Measurements from ENCODE around the gene MPPE1. TPM values are rescaled to one million over a fixed set of nuclear protein-coding genes. Genes with fewer than 3 reads are reported as not detected.
A peak's percentile ranks its signal among the peaks of the same experiment; 100 is the strongest.
"Not testable (repeated sequence)": the region's sequence is repeated elsewhere in the genome, so short reads cannot be mapped to it uniquely, and the experiment has no call there.

MPPE1 gene
- total RNA-seq, 1 donor from 2014 or later = 27.2 TPM

DNA sequence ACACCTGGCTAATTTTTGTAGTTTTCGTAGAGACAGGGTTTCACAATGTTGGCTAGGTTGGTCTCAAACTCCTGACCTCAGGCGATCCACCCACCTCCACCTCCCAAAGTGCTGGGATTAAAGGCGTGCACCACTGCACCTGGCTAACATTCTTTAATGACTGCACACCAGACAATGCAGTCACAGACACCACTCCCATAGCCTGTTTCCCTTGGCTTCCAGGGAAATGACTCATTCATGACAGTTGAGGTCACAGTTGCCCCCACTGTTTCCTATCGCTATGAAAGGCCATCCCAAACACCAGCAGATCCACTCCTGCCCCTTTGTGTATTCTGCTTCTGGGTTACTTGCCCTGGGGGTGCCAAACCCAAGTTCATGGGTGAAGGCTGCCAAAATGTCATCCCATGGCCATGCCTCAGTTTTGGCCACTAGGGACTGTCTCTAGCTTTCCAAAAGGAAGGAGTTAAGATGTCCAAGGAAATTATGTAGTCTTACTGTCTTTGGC lies 48.2 kb downstream of the MPPE1 start:
- DNase-seq (ENCODE audit: low spot score) (no peak), ATAC-seq (no peak)

DNA sequence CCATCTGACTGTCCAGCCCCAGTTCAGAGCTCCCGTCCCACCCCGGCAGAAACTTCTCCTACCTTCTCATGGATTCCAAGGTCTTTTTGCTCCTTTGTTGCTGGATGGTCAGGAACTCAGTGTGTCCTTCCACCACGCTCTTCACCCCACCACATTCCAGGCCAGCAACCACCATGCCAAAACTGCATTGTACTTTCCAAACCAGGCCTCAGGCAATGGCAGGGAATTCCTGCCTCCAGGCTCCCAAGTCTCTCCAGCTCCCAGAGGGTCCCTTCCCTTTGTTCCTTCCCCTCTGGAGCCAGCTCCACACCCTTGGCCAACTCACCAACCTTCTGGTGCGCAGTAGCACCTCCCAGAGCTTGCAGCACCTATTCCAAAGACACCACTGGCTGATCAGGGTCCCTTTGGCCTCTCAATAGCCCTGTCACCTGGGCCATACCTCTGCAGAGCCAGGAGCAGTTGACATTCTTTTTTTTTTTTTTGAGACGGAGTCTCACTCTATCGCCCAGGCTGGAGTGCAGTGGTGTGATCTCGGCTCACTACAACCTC lies 48.8 kb downstream of the MPPE1 start:
- ATAC-seq (no peak), DNase-seq (ENCODE audit: low spot score) (no peak)

DNA sequence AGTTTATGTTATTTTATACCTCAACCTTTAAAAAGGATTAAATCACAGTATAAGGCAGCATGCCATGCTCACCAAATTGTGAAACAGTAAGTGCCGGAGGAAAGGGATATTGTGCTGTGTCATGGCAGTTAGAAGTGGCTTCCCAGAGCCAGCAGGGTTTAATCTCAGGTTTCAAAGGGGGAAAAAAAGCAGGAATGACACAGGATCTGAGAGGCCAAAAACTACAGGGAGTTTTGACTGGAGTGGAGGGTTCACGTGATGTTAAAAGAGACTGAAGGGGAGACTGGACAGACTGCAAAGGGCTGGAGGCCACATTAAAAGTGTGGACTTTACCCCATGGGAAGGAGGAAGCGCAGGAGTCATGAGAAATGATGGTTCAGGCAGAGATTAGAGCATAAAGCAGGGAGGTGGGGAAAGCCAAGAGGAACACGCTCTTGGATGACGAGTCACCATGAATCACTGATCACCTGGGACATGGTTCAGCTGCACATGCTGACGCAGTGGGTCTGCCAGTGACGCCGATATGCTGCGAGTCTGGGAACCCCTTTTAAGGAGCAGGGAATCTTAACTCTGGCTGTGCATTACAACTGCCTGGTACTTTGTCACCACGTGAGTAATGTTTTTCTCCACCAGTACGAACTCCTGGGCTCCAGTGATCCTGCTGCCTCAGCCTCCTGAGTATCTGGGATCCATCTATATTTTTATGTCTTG lies 50.8 kb downstream of the MPPE1 start:
- DNase-seq (ENCODE audit: low spot score) = no peak
- ATAC-seq = peak; percentile 59

DNA sequence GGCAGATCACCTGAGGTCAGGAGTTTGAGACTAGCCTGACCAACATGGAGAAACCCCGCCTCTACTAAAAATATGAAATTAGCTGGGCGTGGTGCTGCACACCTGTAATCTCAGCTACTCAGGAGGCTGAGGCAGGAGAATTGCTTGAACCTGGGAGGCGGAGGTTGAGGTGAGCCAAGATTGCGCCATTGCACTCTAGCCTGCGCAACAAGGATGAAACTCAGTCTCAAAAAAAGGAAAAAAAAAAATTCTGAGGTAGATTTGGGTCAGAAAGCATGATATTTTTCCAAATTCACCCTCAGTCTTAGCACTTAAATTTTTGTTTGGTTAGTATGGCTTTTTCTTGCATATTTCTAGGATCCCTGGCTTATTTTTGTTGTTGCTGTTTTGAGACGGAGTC lies 53.6 kb downstream of the MPPE1 start:
- not testable (repeated sequence) for ATAC-seq; DNase-seq (ENCODE audit: low spot score)

DNA sequence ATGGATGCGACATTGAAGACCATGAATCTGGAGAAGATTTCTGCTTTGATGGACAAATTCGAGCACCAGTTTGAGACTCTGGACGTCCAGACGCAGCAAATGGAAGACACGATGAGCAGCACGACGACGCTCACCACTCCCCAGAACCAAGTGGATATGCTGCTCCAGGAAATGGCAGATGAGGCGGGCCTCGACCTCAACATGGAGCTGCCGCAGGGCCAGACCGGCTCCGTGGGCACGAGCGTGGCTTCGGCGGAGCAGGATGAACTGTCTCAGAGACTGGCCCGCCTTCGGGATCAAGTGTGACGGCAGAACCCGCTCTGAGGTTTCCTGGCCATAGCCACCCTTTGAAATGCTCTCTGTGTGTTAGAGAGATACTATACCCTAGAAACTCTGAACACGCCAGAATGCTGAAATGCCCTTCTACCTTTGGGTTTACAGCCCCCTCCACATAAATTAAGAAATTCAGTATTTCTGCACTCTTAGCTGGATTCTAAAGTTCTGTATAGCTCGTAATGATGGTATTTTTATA lies 56.2 kb downstream of the MPPE1 start:
- DNase-seq (ENCODE audit: low spot score) (no peak), ATAC-seq (peak; percentile 27)

DNA sequence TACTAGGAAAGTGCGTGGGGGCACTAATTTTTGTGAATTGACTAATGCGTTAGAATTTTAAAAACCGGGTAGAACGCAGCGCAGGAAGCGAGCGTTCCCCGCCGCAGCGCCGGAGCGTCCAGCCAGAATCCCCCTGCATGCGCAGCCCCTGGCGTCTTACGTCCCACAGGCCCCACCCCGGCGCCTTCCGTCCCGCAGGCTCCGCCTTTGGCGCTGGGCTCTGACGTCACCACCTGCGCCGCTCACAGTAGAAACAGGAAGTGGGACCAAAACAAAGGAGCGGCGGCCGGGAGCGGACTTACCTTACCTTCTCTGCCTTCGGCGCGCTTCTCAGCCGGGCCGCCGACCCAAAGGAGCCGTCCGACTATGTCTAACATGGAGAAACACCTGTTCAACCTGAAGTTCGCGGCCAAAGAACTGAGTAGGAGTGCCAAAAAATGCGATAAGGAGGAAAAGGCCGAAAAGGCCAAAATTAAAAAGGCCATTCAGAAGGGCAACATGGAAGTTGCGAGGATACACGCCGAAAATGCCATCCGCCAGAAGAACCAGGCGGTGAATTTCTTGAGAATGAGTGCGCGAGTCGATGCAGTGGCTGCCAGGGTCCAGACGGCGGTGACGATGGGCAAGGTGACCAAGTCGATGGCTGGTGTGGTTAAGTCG lies 56.8 kb downstream of the MPPE1 start, which contains the start of gene CHMP1B:
CHMP1B (plus strand) TSS at position 268 of the 660 bp plus-strand sequence; CDS start at position 367, 99 bp downstream.
- peak; percentile 99 for DNase-seq (ENCODE audit: low spot score)
- ATAC-seq = peak; percentile 94

DNA sequence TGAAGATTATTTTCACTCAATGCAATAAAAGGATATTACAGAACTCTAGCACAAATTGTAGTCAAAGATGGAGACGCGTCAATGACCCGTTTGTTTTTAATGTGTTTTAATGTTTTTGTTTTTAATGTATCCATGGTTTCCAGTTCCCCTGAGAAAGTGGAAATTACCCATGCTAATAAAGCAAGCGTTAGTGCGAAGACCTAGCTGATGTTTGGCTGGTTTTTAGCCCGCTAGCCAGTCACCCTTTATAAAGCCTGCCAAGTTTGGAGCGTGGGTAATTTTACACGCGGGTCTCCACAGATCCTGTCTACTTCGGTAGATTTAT lies 57.3 kb downstream of the MPPE1 start:
- DNase-seq (ENCODE audit: low spot score) (no peak), ATAC-seq (peak; percentile 54)

DNA sequence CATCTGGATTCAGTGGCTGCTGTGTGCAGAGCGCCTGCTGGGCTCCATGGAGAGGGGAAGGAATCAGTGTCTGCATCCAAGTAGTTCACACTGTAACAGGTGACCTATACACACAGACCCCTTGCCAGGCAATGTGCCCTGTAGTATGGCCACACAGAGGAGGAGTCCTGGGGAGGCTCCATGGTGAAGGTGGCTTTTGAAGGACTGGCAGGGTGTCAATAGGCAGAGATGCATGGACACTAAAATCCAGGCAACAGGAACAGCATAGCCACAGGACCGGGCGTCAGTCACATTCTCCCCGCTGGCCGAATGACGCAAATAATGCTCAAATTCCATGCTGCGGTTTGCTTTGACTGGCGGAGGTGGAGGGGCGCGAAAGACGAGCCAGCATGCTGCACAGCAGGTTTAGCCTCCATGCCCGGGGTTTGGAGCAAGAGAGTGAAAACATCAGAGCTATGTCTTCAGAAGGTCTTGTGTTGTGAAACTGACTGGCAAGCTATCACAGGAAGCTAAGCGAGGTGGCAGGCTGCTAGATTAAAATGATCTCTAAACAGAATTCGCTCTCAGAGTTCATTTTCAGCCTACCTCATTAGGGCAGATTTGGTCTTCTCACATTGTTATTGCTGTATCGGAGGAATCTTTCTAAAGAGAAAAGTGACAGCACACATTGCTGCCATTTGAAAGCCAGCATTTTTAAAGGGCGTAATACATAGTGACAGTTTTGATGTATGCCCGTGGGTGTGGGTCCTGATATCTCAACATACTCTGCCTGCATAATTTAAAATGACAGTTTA lies 58.1 kb downstream of the MPPE1 start:
- ATAC-seq (peak; percentile 70), DNase-seq (ENCODE audit: low spot score) (peak; percentile 78)

DNA sequence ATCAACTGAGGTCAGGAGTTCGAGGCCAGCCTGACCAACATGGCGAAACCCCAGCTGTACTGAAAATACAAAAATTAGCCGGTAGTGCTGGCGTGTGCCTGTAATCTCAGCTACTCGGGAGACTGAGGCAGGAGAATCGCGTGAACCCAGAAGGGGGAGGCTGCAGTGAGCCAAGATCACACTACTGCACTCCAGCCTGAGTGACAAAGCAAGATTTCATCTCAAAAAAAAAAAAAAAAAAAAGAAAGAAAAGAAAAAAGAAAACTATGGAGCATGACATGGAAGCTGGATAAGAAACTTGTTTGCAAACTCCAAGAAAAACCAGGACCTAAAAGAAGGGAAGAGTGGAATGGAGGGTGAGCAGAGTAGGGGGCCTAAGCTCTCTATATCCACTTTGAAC lies 58.8 kb downstream of the MPPE1 start:
- ATAC-seq (no peak), DNase-seq (ENCODE audit: low spot score) (no peak)

DNA sequence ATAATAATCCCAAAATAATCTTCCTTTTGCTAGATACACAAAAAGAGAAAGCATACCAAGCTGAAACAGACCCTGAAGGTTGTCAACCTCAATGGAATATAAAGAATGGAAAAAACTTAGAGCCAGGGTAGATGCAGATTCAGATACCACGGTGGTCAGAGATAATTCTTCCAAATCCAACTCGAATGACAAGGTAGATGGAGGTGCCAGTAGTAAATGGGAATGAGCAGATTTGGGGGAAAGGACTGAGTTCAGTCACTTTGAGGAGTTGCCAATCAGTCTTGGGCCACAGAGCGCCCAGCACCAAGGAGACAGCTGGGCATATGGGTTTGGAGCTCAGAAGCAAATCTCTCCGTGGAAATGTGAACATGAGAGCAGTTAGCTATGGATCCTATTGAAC lies 60.3 kb downstream of the MPPE1 start:
- DNase-seq (ENCODE audit: low spot score) (no peak), ATAC-seq (no peak)

DNA sequence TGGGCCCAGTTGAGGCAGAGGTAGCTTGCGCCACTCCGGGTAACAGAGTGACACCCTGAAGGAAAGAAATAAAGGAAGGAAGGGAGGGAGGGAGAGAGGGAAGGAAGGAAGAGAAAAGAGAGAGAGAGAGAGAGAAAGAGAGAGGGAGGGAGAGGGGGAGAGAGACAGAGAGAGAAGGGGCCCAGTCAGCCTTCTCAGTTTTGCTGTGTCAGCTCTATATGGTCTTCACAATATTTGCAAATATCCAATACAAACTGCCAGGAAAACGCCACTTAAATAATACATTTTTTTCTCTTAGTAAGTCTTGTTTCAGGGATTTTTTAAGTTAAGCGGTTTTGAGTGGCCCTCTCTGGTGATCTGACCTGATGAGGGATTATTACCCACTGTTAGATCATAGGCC lies 62.5 kb downstream of the MPPE1 start:
- ATAC-seq = no peak
- no peak for DNase-seq (ENCODE audit: low spot score)

DNA sequence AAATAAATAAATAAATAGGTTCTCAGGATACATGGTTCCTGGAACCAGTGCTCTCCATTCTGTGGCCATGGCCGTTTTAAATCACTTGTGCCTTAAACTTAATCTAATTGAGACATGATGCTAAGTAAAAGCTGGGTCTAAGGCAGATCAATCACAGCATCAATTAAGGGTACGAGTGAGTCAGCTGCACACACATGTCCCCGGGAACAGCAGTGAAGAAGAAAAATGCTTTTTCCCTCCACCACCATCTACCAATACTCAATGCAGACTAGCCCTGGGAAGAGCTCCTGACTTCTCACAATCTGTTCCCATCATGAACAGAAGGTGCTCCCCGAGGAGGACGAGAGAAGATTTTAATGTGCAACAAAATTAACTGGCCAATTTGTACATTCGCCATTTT lies 63.7 kb downstream of the MPPE1 start:
- ATAC-seq (no peak), DNase-seq (ENCODE audit: low spot score) (no peak)

DNA sequence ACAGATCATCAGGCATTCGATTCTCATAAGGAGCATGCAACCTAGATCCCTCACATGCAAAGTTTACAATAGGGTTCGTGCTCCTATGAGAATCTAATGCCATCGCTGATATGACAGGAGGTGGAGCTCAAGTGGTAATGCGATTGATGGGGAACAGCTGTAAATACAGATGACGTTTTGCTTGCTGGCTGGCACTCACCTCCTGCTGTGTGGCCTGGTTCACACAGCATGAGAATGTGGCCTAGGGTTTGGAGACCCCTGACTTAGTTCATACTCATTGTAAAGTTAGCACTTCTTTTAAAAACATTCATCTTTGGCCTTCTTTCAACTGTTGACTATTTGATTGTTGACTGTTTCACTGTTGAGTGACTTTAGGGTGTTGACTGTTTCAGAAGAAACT lies 65.6 kb downstream of the MPPE1 start:
- no peak for DNase-seq (ENCODE audit: low spot score)
- ATAC-seq = no peak

DNA sequence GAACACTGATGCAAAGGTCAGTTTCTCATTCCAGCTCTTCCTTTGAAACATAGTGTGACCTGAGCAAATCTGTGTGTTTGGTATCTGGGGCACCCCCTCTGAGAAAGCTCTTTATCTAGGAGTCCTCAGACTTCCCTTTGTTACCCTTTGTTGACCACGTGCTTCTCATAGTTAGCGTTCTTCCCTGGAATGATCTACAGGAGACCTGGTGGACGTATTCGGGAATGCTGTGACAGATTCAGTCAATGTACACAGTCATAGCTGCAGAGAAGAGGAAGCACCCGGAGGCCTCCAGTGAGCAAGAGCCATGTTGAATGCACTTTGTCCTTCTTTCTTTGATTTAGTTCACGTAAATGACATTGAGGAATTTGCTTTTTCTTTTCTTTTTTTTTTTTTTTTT lies 67.6 kb downstream of the MPPE1 start:
- ATAC-seq (no peak), DNase-seq (ENCODE audit: low spot score) (no peak)

DNA sequence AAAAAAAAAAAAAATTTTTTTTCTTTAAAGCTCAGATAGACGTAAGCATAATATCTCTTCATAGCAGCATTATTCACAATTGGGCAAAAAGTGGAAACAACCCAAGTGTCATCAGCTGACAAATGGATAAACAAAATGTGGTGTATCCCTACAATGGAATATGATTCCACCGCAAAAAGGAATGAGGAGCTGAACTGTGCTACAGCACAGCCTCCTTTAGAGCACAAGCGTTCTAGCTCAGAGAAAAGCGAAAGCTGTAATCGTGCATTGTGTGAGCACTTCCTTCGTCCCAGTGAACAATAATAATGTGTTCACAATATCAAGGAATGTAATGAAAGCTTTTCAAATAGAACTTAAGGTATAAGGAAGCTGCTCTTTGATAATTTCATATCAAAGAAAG lies 68.6 kb downstream of the MPPE1 start:
- DNase-seq (ENCODE audit: low spot score) = no peak
- no peak for ATAC-seq

DNA sequence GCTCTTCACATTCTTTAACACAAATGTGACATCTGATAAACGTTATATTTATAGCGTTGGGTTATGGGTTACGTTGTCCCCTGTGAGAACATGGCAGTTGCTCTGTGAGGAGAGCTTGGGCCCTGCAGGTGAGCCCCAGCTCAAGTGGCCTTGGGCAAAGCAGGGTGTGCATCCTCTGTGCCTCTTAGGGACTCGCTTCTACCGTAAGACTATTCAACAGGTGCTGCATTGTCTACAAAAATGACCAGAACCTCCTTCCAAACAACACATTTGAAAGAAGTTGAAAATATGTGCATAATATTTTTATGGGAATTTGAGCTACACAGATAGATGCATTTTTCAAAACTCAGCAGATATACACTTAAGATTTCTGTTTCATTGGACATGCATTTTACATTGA lies 73.3 kb downstream of the MPPE1 start:
- DNase-seq (ENCODE audit: low spot score) (no peak), ATAC-seq (no peak)

Other genes starting within 250 kb of the MPPE1 start
- 1.3 TPM for gene GNAL, start 219.1 kb downstream of the MPPE1 start, total RNA-seq
- 12.9 TPM for gene CHMP1B, start 56.9 kb downstream of the MPPE1 start, total RNA-seq
- gene IMPA2, start 73.2 kb upstream of the MPPE1 start, total RNA-seq = 51.3 TPM
- not detected for gene ANKRD62, start 185.5 kb upstream of the MPPE1 start, total RNA-seq

Measured in left lobe of liver (tissue), 2 donors.